Measurements from ENCODE around the gene ZFYVE28. TPM values are rescaled to one million over a fixed set of nuclear protein-coding genes. Genes with fewer than 3 reads are reported as not detected.

The ZFYVE28 gene
- total RNA-seq, 3 donors from 2014 or later, result 12.3 to 14.1 (median 13.9) TPM

GRCh38 chr4:2331519-2332200 is 86.8 kb downstream of the ZFYVE28 start:
- TF ChIP-seq POLR2AphosphoS5 (IDR thresholded peaks at IDR 0.05), result no peak
- no peak for TF ChIP-seq POLR2A (IDR thresholded peaks at IDR 0.05)
- no peak for TF ChIP-seq CTCF (IDR thresholded peaks at IDR 0.05)
- H3K27me3 ChIP-seq, result no peaks in the 10 kb centered on the region
- H3K27ac ChIP-seq, result no peak overlapping the region
- no peaks in the 10 kb centered on the region for H3K4me1 ChIP-seq
- H3K9me3 ChIP-seq, result peaks cover 7 to 20% of the 10 kb centered on the region in 2 donors
- DNase-seq (ENCODE audit: low spot score in 2 of 2), result no peak
- no peaks in the 10 kb centered on the region for H3K36me3 ChIP-seq
- no peak overlapping the region for H3K4me3 ChIP-seq
- intact Hi-C loops (cut with DNase I; ENCODE audit: low total_unique reads), result no loop called here

- intact Hi-C loops (cut with DNase I; ENCODE audit: low total_unique reads), result no loop called here
- Histone ChIP-seq H3K36me3 (no peaks in the 10 kb centered on the region), H3K4me3 (no peak overlapping the region), H3K27ac (no peak overlapping the region), H3K4me1 (no peaks in the 10 kb centered on the region), H3K27me3 (no peaks in the 10 kb centered on the region), H3K9me3 (peaks cover 10 to 20% of the 10 kb centered on the region in 2 donors)
- TF ChIP-seq POLR2AphosphoS5 (IDR thresholded peaks at IDR 0.05) (no peak), CTCF (IDR thresholded peaks at IDR 0.05) (no peak), POLR2A (IDR thresholded peaks at IDR 0.05) (no peak)
- DNase-seq (ENCODE audit: low spot score in 2 of 2), result no peak
Observed at GRCh38 chr4:2331043-2331420, 87.4 kb downstream of the ZFYVE28 start.

GRCh38 chr4:2330091-2331042 is 88.1 kb downstream of the ZFYVE28 start:
- Histone ChIP-seq H3K9me3 (peaks cover 11 to 20% of the 10 kb centered on the region in 2 donors), H3K36me3 (no peaks in the 10 kb centered on the region), H3K4me1 (no peaks in the 10 kb centered on the region), H3K27me3 (no peaks in the 10 kb centered on the region), H3K4me3 (no peak overlapping the region), H3K27ac (no peak overlapping the region)
- no peak for TF ChIP-seq POLR2AphosphoS5 (IDR thresholded peaks at IDR 0.05)
- TF ChIP-seq POLR2A (IDR thresholded peaks at IDR 0.05), result no peak
- TF ChIP-seq CTCF (IDR thresholded peaks at IDR 0.05), result no peak
- intact Hi-C loops (cut with DNase I; ENCODE audit: low total_unique reads), result no loop called here
- no peak for DNase-seq (ENCODE audit: low spot score in 2 of 2)

- intact Hi-C loops (cut with DNase I; ENCODE audit: low total_unique reads), result loop anchor here (5.0 kb wide), 1 partner anchor 400 kb away; no protein-coding TSS in a partner anchor
- no peaks in the 10 kb centered on the region for H3K4me1 ChIP-seq
- H3K4me3 ChIP-seq, result no peak overlapping the region
- no peaks in the 10 kb centered on the region for H3K27me3 ChIP-seq
- H3K9me3 ChIP-seq, result peaks cover 11 to 29% of the 10 kb centered on the region in 2 donors
- DNase-seq (ENCODE audit: low spot score in 2 of 2), result no peak
- H3K36me3 ChIP-seq, result no peaks in the 10 kb centered on the region
- TF ChIP-seq CTCF (IDR thresholded peaks at IDR 0.05), result no peak
- no peak for TF ChIP-seq POLR2A (IDR thresholded peaks at IDR 0.05)
- no peak for TF ChIP-seq POLR2AphosphoS5 (IDR thresholded peaks at IDR 0.05)
- H3K27ac ChIP-seq, result no peak overlapping the region
Observed at GRCh38 chr4:2327579-2327978, 90.9 kb downstream of the ZFYVE28 start.

- Histone ChIP-seq H3K9me3 (peaks cover 11 to 29% of the 10 kb centered on the region in 2 donors), H3K4me1 (no peaks in the 10 kb centered on the region), H3K4me3 (no peak overlapping the region), H3K27ac (no peak overlapping the region), H3K27me3 (no peaks in the 10 kb centered on the region), H3K36me3 (no peaks in the 10 kb centered on the region)
- TF ChIP-seq CTCF (IDR thresholded peaks at IDR 0.05), result no peak
- no peak for TF ChIP-seq POLR2A (IDR thresholded peaks at IDR 0.05)
- TF ChIP-seq POLR2AphosphoS5 (IDR thresholded peaks at IDR 0.05), result no peak
- DNase-seq (ENCODE audit: low spot score in 2 of 2), result no peak
- intact Hi-C loops (cut with DNase I; ENCODE audit: low total_unique reads), result loop anchor here (5.0 kb wide), 1 partner anchor 398 kb away; no protein-coding TSS in a partner anchor
Observed at GRCh38 chr4:2324891-2325290, 93.6 kb downstream of the ZFYVE28 start.
